Measurements from ENCODE around the gene TMEM108.
A peak's percentile ranks its signal among the peaks of the same experiment; 100 is the strongest.
"Not testable (repeated sequence)": the region's sequence is repeated elsewhere in the genome, so short reads cannot be mapped to it uniquely, and the experiment has no call there.

Gene TMEM108

GRCh38 chr3:133038089-133038730 is at the start of gene TMEM108:
TSS of gene TMEM108 (plus strand) at chr3:133038391.
- DNase-seq (ENCODE audit: low spot score) = peak; percentile 65

GRCh38 chr3:132995971-132996370 is 42.2 kb upstream of the TMEM108 start:
- no peak for DNase-seq (ENCODE audit: low spot score)

- DNase-seq (ENCODE audit: low spot score) = no peak
These were observed 40.6 kb upstream of the TMEM108 start for GRCh38 chr3:132997404-132998185.

GRCh38 chr3:133005032-133005431 is 33.2 kb upstream of the TMEM108 start:
- DNase-seq (ENCODE audit: low spot score) = not testable (repeated sequence)

- no peak for DNase-seq (ENCODE audit: low spot score)
These were observed 30.6 kb upstream of the TMEM108 start for GRCh38 chr3:133007601-133008000.

- DNase-seq (ENCODE audit: low spot score) = no peak
These were observed 23.9 kb upstream of the TMEM108 start for GRCh38 chr3:133014325-133014724.

- DNase-seq (ENCODE audit: low spot score) = not testable (repeated sequence)
These were observed 22.6 kb upstream of the TMEM108 start for GRCh38 chr3:133015573-133015972.

GRCh38 chr3:133016838-133017309 is 21.3 kb upstream of the TMEM108 start:
- no peak for DNase-seq (ENCODE audit: low spot score)

GRCh38 chr3:133018921-133019320 is 19.3 kb upstream of the TMEM108 start:
- DNase-seq (ENCODE audit: low spot score) = no peak

- no peak for DNase-seq (ENCODE audit: low spot score)
These were observed 17.0 kb upstream of the TMEM108 start for GRCh38 chr3:133021206-133021605.

GRCh38 chr3:133023362-133023761 is 14.8 kb upstream of the TMEM108 start:
- no peak for DNase-seq (ENCODE audit: low spot score)

- DNase-seq (ENCODE audit: low spot score) = no peak
These were observed 12.6 kb upstream of the TMEM108 start for GRCh38 chr3:133025546-133025945.

- DNase-seq (ENCODE audit: low spot score) = no peak
These were observed 5.9 kb upstream of the TMEM108 start for GRCh38 chr3:133032301-133032700.

- no peak for DNase-seq (ENCODE audit: low spot score)
These were observed 755 bp upstream of the TMEM108 start for GRCh38 chr3:133037436-133037835.

- no peak for DNase-seq (ENCODE audit: low spot score)
These were observed 662 bp downstream of the TMEM108 start for GRCh38 chr3:133038731-133039375.

- peak; percentile 89 for DNase-seq (ENCODE audit: low spot score)
These were observed 2.7 kb downstream of the TMEM108 start for GRCh38 chr3:133040696-133041523.

- DNase-seq (ENCODE audit: low spot score) = no peak
These were observed 3.3 kb downstream of the TMEM108 start for GRCh38 chr3:133041524-133041829.

GRCh38 chr3:133042778-133043177 is 4.6 kb downstream of the TMEM108 start:
- no peak for DNase-seq (ENCODE audit: low spot score)

- DNase-seq (ENCODE audit: low spot score) = no peak
These were observed 9.8 kb downstream of the TMEM108 start for GRCh38 chr3:133047980-133048379.

- DNase-seq (ENCODE audit: low spot score) = no peak
These were observed 11.3 kb downstream of the TMEM108 start for GRCh38 chr3:133049491-133049890.

GRCh38 chr3:133050891-133051290 is 12.7 kb downstream of the TMEM108 start:
- DNase-seq (ENCODE audit: low spot score) = no peak

- no peak for DNase-seq (ENCODE audit: low spot score)
These were observed 15.3 kb downstream of the TMEM108 start for GRCh38 chr3:133053532-133053931.

Measured in COLO829 (cell line).